GM12892 (cell line): Measurements from ENCODE around the gene TFEB.

Experiments used
- POLR2AphosphoS5 ChIP-seq: IDR thresholded peaks from 2 replicates; pipeline ENCODE4 v1.6.1; 2011; ENCODE audit warnings: low read depth, low read length, control low read depth
- TAF1 ChIP-seq: IDR thresholded peaks from 2 replicates; pipeline ENCODE4 v1.6.1; 2011; ENCODE audit warnings: low read depth, mild to moderate bottlenecking, control low read depth, low read length, borderline replicate concordance

- TF ChIP-seq POLR2AphosphoS5 = no peak
- TF ChIP-seq TAF1 = no peak
Observed at GRCh38 chr6:41721414-41721813, 14.0 kb downstream of the TFEB start.
